ENCODE measurements around the gene SH3RF3.

GRCh38 chr2:109206569-109207146, 77.7 kb downstream of the SH3RF3 start:
- TF ChIP-seq CTCF (IDR thresholded peaks at IDR 0.05): no peak
- TF ChIP-seq SIN3A (IDR thresholded peaks at IDR 0.05; ENCODE audit: borderline replicate concordance, insufficient read depth, low read depth, low read length): no peak
- no peak for TF ChIP-seq POLR2AphosphoS5 (IDR thresholded peaks at IDR 0.05; ENCODE audit: low read depth, low read length)

Data from Panc1 (cell line).